K562 treated with DMSO at 1 percent for 48 hours (cell line): ENCODE measurements around the gene CDK2. TPM values are rescaled to one million over a fixed set of nuclear protein-coding genes. Genes with fewer than 3 reads are reported as not detected.

Experiments
- total RNA-seq: library from RNA; unstranded; fragments of 300-600 nt; gene quantifications from 2 replicates; pipeline ENCODE4 v1.2.3, GENCODE V29; 2022; ENCODE audit warnings: low replicate concordance; ENCODE audit errors: extremely low read depth

The CDK2 gene
- total RNA-seq = not detected in 2 replicates

DNA sequence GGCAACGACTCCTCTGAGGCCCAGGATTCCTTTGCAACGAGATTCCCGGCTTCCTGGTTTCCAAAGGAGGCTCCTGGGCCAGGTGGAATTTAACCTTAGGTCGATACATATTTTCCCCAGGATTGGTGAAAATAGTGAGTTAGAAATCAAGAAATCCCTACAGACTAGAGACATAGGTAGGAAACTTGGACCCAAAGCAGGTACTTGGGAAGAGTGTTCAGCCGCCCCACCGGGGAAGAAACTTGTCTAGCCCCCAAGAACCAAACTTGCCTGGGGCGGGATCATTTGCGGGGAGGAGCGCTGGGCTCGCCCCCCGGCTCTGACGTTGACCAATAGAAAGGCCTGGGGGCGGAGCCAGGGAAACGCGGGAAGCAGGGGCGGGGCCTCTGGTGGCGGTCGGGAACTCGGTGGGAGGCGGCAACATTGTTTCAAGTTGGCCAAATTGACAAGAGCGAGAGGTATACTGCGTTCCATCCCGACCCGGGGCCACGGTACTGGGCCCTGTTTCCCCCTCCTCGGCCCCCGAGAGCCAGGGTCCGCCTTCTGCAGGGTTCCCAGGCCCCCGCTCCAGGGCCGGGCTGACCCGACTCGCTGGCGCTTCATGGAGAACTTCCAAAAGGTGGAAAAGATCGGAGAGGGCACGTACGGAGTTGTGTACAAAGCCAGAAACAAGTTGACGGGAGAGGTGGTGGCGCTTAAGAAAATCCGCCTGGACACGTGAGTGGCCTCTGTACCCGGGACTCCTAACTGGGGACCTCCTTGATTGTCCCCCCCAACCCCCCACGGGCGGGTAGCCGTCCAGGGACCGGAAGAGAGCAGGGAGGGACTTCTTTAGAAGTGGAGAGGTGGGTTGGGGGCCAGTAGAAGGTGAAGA, at the start of gene CDK2:
TSS of gene CDK2 (plus strand) at position 423 of the 874 bp plus-strand sequence. CDS start at position 602, 179 bp downstream.

DNA sequence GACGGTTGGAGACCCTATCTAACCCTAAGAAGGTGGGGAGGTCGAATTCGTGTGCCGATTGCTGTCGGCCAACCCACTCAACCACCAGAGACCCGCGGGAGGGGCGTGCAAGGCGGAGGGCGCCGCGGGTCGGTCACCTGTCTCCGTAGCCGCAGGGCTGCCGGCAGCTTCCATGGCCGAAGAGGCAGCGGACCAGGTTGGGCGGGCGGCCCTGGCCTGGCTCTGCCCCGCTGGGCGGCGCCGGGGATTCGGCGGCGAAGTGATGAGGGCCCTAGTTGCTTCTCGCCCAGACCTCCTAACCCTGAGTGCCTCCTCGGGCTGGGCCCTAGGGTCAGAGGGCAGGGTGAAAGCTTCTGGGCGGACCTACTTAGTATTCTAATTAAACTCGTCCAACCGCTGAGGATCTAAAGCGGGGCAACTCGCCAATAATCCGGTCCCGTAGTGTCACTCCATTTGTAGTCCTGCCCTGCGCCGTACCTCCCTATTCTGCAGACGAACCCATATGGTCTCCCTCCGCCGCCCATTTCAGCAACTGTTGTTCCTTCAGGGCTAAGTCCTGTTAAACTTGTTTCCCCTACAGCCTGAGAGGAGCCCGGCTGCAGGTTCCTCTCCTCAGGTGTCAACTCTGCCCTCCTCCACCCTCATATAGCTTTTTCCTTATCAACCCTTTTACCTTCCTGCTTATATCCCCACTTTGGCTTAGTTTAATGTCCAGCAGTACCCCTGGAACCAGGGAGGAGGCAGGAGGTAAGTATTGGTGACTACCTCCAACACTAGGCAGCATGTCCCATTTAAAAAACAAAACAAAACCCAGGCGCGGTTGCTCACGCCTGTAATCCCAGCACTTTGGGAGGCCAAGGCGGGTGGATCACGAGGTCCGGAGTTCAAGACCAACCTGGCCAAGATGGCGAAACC, 38.8 kb upstream of the CDK2 start, which contains the start of gene PYM1:
TSS of gene PYM1 (minus strand) at position 307 of the 915 bp plus-strand sequence. CDS start at position 174, 133 bp downstream.

DNA sequence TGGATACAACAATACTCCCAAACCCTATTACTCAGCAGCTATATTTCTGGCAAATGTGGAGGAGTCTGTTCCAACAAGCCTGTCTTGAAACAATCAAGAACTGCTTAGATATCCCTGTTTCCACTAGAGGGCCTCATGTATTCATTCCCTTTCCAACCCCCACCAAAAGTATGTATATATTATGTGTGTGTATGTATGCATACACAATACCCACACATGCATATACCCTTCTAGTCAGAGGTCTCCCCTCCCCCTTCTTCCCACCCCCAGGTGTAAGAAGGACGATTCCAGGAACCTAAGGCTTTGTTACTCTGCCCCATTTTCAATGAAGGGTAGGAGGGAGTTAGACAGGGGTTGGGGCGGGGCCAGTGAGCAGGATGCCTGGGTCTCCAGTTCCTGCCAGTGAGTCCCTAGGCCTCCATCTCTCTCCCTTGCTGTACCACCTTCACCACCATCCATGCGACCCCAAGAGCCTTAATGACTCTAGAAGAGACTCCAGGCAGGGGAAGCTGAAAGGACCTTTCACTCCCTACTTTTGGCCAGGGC, 35.8 kb upstream of the CDK2 start, which contains the start of gene DGKA:
TSS of gene DGKA (plus strand) at position 392 of the 546 bp plus-strand sequence. CDS start 5,342 bp downstream, outside the sequence.

DNA sequence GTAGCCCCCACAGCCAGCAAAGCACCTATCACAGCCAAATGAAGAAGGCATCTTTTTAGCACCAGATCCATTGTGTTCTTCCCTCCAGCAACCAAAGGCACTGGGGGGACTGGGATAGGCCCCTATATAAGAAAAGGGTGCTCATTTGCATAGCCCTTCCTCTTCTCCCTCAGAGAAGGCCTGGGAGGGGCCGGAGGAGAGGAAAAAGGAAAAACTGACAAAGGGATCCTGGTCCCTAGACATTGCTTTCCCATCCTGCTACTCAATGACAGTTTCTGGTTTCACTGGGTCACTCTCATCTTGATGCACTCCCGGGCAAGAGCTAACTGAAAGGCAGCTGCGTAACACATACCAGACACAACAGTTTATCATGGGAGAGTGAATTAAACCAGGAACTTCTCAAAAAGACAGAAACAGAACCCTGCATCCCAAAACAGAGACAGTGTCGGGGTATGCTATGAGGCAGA, 656 bp upstream of the CDK2 start, which contains the start of gene PMEL:
TSS of gene PMEL (minus strand) at position 102 of the 467 bp plus-strand sequence. CDS start at position 71, 31 bp downstream.

DNA sequence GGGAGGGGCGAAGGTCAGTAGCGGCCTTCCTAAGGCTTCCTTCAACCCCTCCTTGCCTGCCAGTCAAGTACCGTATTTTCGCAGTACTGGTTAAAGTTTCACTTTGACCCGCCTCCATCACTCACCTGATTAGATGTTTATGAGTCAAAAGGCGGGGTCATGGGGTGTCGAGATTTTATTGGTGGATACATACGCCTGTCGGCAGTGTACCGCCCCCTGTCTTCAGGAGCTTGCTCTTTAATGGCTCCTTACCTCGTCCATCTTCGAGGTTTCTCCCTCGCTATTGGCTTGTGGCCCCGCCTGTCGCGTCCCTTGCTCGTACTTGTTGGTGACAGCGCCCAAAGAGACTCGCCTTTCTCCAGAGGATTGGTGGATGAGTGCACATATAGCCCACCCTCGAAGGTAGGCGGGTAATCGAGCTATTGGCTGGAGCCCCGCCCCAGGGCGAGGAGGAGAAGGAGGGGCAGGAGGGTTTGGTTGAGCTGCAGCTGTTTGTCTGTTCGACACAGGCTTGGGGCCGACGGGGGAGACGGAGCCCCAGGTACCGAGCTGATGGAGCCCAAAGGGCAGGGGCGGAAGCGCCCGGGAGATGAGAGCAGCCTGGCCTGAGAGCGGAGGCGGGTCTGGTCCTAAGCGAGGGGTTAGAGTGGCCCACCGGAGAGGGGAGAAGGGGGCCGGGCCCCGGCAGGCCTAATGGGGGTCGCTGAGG, 7.1 kb downstream of the CDK2 start, which contains the start of gene RAB5B:
TSS of gene RAB5B (plus strand) at position 480 of the 709 bp plus-strand sequence. CDS start 12,883 bp downstream, outside the sequence.

DNA sequence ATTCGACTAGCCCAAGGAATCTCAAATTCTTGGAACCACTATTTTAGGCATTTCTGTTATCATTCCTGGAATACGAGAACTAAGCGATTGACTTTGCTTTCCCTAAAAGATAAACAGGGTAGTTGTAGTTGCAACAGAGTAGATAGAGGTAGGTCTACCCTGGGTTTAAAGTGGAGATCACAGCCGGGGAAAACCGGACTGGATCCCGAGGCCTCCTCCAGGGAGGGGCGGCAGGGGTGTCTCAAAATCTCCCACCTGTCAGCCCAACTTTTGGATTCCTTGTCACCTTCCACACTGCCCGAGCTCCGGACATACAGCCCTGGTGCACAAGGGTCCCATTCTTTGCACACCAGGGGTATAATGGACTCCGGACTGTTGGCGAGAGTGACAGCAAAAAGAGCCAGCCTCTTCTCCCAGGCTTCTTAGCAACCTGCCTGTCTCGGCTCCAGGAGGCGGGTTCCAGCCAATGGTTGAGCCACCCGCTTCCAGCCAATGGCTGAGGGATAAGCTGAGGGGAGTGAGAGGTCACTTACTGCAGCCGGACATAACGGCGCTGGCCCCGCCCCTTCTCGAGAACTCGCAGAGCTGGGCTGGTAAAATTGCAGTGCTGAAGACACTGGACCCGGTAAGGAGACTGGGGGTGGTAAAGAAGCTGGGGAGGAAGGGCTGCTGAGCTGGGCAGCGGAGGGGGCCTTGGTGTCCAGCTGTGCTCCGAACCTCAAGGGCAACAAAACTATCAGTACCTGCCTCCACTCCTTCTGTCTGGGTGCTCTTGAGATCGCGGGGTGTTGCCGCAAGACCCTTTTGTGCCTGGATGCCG, 30.3 kb downstream of the CDK2 start, which contains the start of gene SUOX:
TSS of gene SUOX (plus strand) at position 562 of the 820 bp plus-strand sequence. CDS start 4,946 bp downstream, outside the sequence.

DNA sequence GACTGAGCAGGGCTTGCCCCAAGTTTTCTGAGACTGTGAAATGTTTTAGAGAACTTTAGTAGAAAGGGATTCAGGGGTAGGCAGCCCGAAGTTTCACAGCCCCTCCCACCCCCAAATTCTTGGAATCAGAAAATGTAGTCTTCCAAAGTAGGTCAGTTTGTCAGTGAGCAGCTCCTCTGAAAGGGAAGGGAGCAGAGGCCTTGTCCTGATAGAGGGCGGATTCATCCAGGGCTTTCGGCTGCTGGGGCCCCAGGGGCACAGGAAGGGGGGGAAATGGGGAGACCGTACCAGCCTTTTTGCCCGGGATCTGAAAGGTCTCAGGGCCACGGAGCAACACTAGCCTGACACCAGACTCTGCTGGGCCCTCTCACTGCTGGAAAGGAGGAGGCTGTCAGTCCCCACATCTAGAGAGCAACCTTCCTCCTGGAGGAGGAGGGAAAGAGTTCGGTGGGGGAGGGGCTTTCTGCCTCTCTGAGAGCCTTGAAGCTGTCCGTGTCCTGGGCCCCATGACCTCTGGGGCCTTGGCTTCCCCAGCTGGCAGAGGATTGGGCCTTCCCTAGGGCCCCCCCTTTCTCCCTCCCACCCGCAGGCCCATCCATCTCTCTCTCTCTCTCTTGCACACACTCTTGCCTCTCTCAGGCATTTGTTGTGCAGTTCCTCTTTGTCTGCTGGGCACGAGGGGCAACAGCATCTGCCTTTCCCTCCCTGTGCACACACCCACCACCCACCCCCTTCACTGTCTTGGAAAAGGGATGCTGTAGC, 54.0 kb downstream of the CDK2 start, which contains the start of gene IKZF4:
TSS of gene IKZF4 (plus strand) at position 621 of the 762 bp plus-strand sequence. CDS start 451 bp downstream, outside the sequence.

Other genes starting within 250 kb of the CDK2 start
- not detected in 2 replicates for gene RDH5, start 246.4 kb upstream of the CDK2 start, total RNA-seq
- gene CD63, start 237.8 kb upstream of the CDK2 start, total RNA-seq = 1,854 TPM in 1 of 2 replicates, not detected in the other
- gene GDF11, start 223.7 kb upstream of the CDK2 start, total RNA-seq = not detected in 2 replicates
- not detected in 2 replicates for gene SARNP, start 149.1 kb upstream of the CDK2 start, total RNA-seq
- gene ORMDL2, start 148.8 kb upstream of the CDK2 start, total RNA-seq = not detected in 2 replicates
- not detected in 2 replicates for gene DNAJC14, start 137.2 kb upstream of the CDK2 start, total RNA-seq
- gene MMP19, start 123.9 kb upstream of the CDK2 start, total RNA-seq = not detected in 2 replicates
- gene PYM1, start 38.9 kb upstream of the CDK2 start, total RNA-seq = not detected in 2 replicates
- not detected in 2 replicates for gene DGKA, start 35.7 kb upstream of the CDK2 start, total RNA-seq
- gene PMEL, start 788 bp upstream of the CDK2 start, total RNA-seq = not detected in 2 replicates
- gene RAB5B, start 7.2 kb downstream of the CDK2 start, total RNA-seq = not detected in 2 replicates
- gene SUOX, start 30.4 kb downstream of the CDK2 start, total RNA-seq = not detected in 2 replicates
- gene IKZF4, start 54.2 kb downstream of the CDK2 start, total RNA-seq = not detected in 2 replicates
- gene RPS26, start 75.1 kb downstream of the CDK2 start, total RNA-seq = not detected in 2 replicates
- not detected in 2 replicates for gene ERBB3, start 113.3 kb downstream of the CDK2 start, total RNA-seq
- gene PA2G4, start 137.7 kb downstream of the CDK2 start, total RNA-seq = not detected in 2 replicates
- 6,813 TPM in 1 of 2 replicates, not detected in the other for gene RPL41, start 149.8 kb downstream of the CDK2 start, total RNA-seq
- not detected in 2 replicates for gene ZC3H10, start 151.4 kb downstream of the CDK2 start, total RNA-seq
- gene ESYT1, start 161.4 kb downstream of the CDK2 start, total RNA-seq = 641 TPM in 1 of 2 replicates, not detected in the other
- not detected in 2 replicates for gene MYL6B, start 185.8 kb downstream of the CDK2 start, total RNA-seq
- 1,727 TPM in 1 of 2 replicates, not detected in the other for gene MYL6, start 191.5 kb downstream of the CDK2 start, total RNA-seq
- not detected in 2 replicates for gene SMARCC2, start 222.7 kb downstream of the CDK2 start, total RNA-seq